GM18951 (cell line): ENCODE results near the gene TFF1.

ENCODE experiments used
- POLR2A ChIP-seq: IDR thresholded peaks from 4 replicates; pipeline ENCODE4 v1.6.1; 2011; ENCODE audit warnings: mild to moderate bottlenecking; ENCODE audit not compliant: insufficient read length, insufficient read depth; ENCODE audit errors: extremely low read depth
- in situ Hi-C: fragments of 300-500 bp; cut with MboI; formaldehyde crosslinking; loops from one replicate; pipeline ENCODE4 v1.12.0; 2022; ENCODE audit warnings: low sequenced_read_pairs, mixed read lengths, inconsistent platforms; ENCODE audit not compliant: unreplicated experiment

TFF1 gene

GRCh38 chr21:42346866-42347600 lies 19.3 kb downstream of the TFF1 start:
- TF ChIP-seq POLR2A, result no peak
- in situ Hi-C loops, result no loop called here

- in situ Hi-C loops, result no loop called here
- TF ChIP-seq POLR2A, result no peak
Measured at GRCh38 chr21:42346441-42346840, 19.9 kb downstream of the TFF1 start.

GRCh38 chr21:42344631-42345030 lies 21.7 kb downstream of the TFF1 start:
- TF ChIP-seq POLR2A, result no peak
- in situ Hi-C loops, result no loop called here

GRCh38 chr21:42343963-42344510 lies 22.3 kb downstream of the TFF1 start:
- TF ChIP-seq POLR2A, result no peak
- in situ Hi-C loops, result no loop called here

DNA sequence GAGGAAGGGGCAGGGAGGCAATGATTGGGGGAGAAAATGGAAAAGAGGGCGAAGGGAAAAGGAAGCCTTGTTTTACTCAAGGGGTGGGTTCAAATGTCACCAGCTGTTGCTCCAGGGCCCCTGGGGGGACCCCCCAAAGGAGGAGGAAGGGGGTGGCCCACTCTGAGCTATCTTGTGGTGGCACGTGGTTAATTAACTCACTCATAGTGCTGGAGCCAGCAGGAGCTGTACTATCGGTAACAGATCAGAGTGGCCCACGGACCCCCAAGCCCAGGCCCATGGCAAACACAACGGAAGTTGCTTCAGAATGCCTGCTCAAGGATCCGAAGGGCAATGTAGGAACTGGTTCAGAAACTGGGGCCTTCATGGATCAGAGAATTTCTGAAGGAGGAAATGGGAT lies 22.8 kb downstream of the TFF1 start:
- TF ChIP-seq POLR2A, result no peak

GRCh38 chr21:42343101-42343500 lies 23.2 kb downstream of the TFF1 start:
- in situ Hi-C loops, result no loop called here
- no peak for TF ChIP-seq POLR2A

More for the DNA sequence above, 22.8 kb downstream of the TFF1 start:
- in situ Hi-C loops, result no loop called here

DNA sequence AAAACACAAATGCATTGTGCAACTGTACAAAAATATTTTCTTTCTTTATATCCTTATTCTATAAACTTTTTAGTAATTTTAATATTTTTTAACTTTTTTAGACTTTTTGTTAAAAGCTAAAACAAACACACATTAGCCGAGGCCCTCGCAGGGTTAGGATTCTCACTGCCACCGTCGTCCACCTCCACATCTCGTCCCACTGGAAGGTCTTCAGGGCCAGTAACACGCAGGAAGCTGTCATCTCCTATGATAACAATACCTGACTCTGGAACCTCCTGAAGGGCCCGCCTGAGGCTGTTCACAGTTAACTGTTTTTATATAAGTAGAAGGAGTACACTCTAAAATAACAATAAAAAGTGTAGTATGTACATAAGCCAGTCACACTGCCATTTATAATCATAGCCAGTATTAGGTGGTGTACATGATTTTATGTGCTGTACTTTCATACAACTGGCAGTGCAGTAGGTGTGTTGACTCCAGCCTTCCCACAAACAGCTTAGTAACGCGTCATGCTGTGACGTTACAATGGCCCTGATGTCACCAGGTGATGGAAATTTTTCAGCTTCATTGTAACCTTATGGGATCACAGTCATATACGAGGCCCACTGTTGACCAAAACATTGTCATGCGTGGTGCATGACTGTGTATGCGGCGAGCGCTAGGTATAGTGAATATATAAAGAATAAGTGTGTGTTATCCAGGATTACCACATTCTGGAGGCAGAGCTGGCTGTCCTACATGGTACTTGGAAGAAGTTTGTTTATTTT lies 24.4 kb downstream of the TFF1 start:
- in situ Hi-C loops, result no loop called here
- TF ChIP-seq POLR2A, result no peak

- in situ Hi-C loops, result no loop called here
- no peak for TF ChIP-seq POLR2A
Measured at GRCh38 chr21:42340187-42341050, 25.9 kb downstream of the TFF1 start.

- TF ChIP-seq POLR2A, result no peak
- in situ Hi-C loops, result no loop called here
Measured at GRCh38 chr21:42338729-42339715, 27.3 kb downstream of the TFF1 start.

- TF ChIP-seq POLR2A, result no peak
- in situ Hi-C loops, result no loop called here
Measured at GRCh38 chr21:42337830-42338728, 28.3 kb downstream of the TFF1 start.

GRCh38 chr21:42337276-42337675 lies 29.1 kb downstream of the TFF1 start:
- no peak for TF ChIP-seq POLR2A
- in situ Hi-C loops, result no loop called here
